Effector memory CD8-positive, alpha-beta T cell (primary cell): ENCODE measurements around the gene CCDC102B.
"Not testable (repeated sequence)": the region's sequence is repeated elsewhere in the genome, so short reads cannot be mapped to it uniquely, and the experiment has no call there.

ENCODE experiments used
- ATAC-seq: fragments of 150-1000 bp; cut with Tn5 transposase; replicated peaks from 2 replicates; pipeline ENCODE4 v1.10.0; 2021; ENCODE audit warnings: mild to moderate bottlenecking, moderate library complexity
- DNase-seq, 3 experiments: peaks; one replicate each; pipeline ENCODE4 v3.0.0; 2021
- H3K27ac Mint-ChIP-seq, 2 donors: one replicate each; pipeline ENCODE4 v1.8.0; 2022; ENCODE audit warnings: mild to moderate bottlenecking in 2 of 2, mixed read lengths in 2 of 2, moderate library complexity in 2 of 2
- H3K27me3 Mint-ChIP-seq, 2 donors: one replicate each; pipeline ENCODE4 v1.8.0; 2022; ENCODE audit warnings: mixed read lengths in 2 of 2
- H3K36me3 Mint-ChIP-seq: one replicate; pipeline ENCODE4 v1.8.0; 2022; ENCODE audit warnings: mild to moderate bottlenecking, moderate library complexity, mixed read lengths; ENCODE audit not compliant: insufficient read depth
- H3K4me1 Mint-ChIP-seq, 2 donors: one replicate each; pipeline ENCODE4 v1.8.0; 2022; ENCODE audit warnings: low read depth in 2 of 2, mixed read lengths in 2 of 2
- H3K4me3 Mint-ChIP-seq, 2 donors: one replicate each; pipeline ENCODE4 v1.8.0; 2022; ENCODE audit warnings: mild to moderate bottlenecking in 2 of 2, mixed read lengths in 2 of 2, moderate library complexity in 2 of 2
- H3K9me3 Mint-ChIP-seq, 2 donors: one replicate each; pipeline ENCODE4 v1.8.0; 2022; ENCODE audit warnings: mixed read lengths in 2 of 2
- total RNA-seq, 9 experiments: gene quantifications; one replicate each; lab custom pipeline; 2026; lab: John Stamatoyannopoulos, UW

The CCDC102B gene
- 0.79 to 5.3 (median 2.0) reads per million in 9 experiments for total RNA-seq

GRCh38 chr18:68797871-68798270 lies at the start of gene CCDC102B:
TSS of gene CCDC102B (plus strand) at chr18:68798080. CDS start at chr18:68836764, 38,684 bp downstream.
- no peaks in the 10 kb centered on the region for H3K4me1 Mint-ChIP-seq
- H3K36me3 Mint-ChIP-seq: no peaks in the 10 kb centered on the region
- DNase-seq (no peak), ATAC-seq (no peak)
- H3K27me3 Mint-ChIP-seq: no peaks in the 10 kb centered on the region
- no peaks in the 10 kb centered on the region for H3K9me3 Mint-ChIP-seq
- no peak within 1 kb of the TSS for H3K4me3 Mint-ChIP-seq
- H3K27ac Mint-ChIP-seq: no peak within 1 kb of the TSS

DNA sequence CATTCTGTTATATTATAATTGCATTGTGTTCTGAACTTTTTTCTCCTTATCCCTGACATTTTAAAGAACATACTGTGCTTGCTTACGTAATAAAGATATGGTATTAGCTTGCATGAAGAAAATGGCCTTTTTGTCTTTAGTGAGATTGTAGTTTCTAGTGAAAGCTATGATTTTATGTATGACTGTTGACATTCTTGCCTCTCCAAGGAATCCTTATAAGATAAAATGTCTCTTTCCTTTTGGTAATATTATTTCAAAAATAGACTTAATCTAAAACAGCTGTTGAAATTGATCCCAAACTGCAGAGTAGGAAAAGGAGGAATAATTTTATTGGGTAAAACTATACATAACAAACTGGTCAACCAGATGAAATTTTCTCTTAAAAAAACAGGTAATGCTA lies 40.8 kb upstream of the CCDC102B start:
- no peak overlapping the region for H3K27ac Mint-ChIP-seq
- DNase-seq: no peak

DNA sequence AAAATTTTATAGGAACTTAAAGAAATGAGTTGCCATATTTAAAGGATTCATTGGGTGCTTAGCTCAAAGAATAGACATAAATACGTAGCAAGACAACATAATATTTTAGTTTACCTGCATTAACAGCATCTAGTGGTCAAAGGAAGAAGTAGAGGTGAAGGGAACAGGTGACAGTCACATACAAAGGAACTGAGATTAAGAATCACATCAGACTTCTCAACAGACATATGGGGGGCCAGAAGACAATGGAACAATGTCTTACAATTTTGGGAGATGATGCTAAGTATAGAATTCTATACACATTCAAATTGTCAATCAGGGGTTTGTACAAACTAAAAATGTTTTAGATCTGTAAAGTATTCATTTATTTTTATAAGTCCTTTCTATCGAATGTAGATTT lies 38.6 kb upstream of the CCDC102B start:
- H3K36me3 Mint-ChIP-seq: no peaks in the 10 kb centered on the region
- H3K9me3 Mint-ChIP-seq: peaks cover 0 to 2% of the 10 kb centered on the region in 2 donors
- H3K4me3 Mint-ChIP-seq: no peak overlapping the region
- ATAC-seq (no peak), DNase-seq (no peak)
- no peaks in the 10 kb centered on the region for H3K4me1 Mint-ChIP-seq
- H3K27me3 Mint-ChIP-seq: no peaks in the 10 kb centered on the region
- no peak overlapping the region for H3K27ac Mint-ChIP-seq

More for the DNA sequence above, 40.8 kb upstream of the CCDC102B start:
- Mint-ChIP-seq H3K27me3 (no peaks in the 10 kb centered on the region), H3K9me3 (peaks cover 0 to 2% of the 10 kb centered on the region in 2 donors), H3K4me3 (no peak overlapping the region), H3K36me3 (no peaks in the 10 kb centered on the region), H3K4me1 (no peaks in the 10 kb centered on the region)
- ATAC-seq: no peak

DNA sequence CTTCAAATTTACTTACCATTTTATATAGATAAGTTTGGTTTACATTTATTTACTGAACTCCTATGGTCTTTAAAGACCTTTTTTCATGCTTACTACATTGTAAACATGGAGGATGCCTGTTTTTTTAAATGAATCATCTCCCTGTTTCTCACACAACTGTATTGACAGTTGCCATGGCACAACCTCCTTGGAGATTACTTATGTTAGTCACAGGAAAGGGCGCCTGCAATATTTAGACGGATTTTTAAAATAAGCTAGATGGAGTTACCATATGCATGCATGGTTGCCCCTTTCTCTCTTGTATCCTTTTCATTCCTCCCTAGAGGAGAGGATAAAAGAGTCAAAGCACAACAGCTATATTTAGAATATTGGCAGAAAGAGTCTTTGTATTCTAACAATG lies 34.8 kb upstream of the CCDC102B start:
- no peak for DNase-seq
- H3K27ac Mint-ChIP-seq: no peak overlapping the region
- ATAC-seq: no peak
- H3K9me3 Mint-ChIP-seq: peaks cover 0 to 2% of the 10 kb centered on the region in 2 donors
- H3K4me1 Mint-ChIP-seq: no peaks in the 10 kb centered on the region
- no peak overlapping the region for H3K4me3 Mint-ChIP-seq
- no peaks in the 10 kb centered on the region for H3K36me3 Mint-ChIP-seq
- no peaks in the 10 kb centered on the region for H3K27me3 Mint-ChIP-seq

DNA sequence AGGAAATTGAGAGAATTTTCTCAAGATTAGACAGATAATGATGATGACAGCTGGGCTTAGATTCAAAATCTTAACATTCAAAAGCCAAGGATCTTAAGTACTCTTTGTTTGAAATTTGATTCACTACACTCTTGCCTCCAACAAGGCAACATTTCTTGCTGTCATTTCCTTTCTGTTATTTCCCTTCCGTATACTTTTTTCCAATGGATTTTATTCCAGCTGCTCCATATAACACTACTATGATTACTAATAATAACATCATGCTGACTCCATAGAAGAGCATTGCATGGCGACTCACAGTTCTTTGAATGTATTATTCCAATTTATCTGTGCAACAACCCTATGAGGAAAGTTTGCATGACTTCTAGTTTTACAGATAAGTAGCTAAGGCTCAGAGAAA lies 33.9 kb upstream of the CCDC102B start:
- ATAC-seq: no peak
- H3K4me1 Mint-ChIP-seq: no peaks in the 10 kb centered on the region
- no peak for DNase-seq
- no peaks in the 10 kb centered on the region for H3K27me3 Mint-ChIP-seq
- H3K36me3 Mint-ChIP-seq: no peaks in the 10 kb centered on the region
- no peak overlapping the region for H3K4me3 Mint-ChIP-seq
- no peak overlapping the region for H3K27ac Mint-ChIP-seq
- peaks cover 0 to 2% of the 10 kb centered on the region in 2 donors for H3K9me3 Mint-ChIP-seq

DNA sequence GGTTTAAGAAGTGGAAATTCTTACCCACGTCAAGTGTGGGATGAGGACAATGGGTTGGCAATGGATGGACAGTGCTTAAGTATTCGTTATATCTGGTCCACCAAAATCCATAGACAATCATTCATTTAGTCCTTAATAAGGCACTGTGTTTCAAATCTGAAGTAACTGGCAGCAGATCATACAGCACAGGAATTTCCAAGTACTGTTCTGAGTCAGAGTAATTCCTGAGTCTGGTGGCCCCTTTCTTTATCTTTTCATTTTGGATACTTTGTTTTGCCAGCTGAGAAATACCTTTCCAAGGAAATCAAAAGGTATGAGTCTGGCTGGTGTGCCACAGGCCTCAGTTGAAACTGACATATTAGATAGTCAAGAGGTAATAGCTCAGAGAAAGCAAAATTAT lies 31.4 kb upstream of the CCDC102B start:
- no peak overlapping the region for H3K27ac Mint-ChIP-seq
- no peak for DNase-seq
- no peaks in the 10 kb centered on the region for H3K4me1 Mint-ChIP-seq
- no peaks in the 10 kb centered on the region for H3K36me3 Mint-ChIP-seq
- H3K9me3 Mint-ChIP-seq: no peaks in the 10 kb centered on the region
- no peak for ATAC-seq
- H3K4me3 Mint-ChIP-seq: no peak overlapping the region
- H3K27me3 Mint-ChIP-seq: no peaks in the 10 kb centered on the region

- Mint-ChIP-seq H3K36me3 (no peaks in the 10 kb centered on the region), H3K4me1 (no peaks in the 10 kb centered on the region), H3K27me3 (no peaks in the 10 kb centered on the region), H3K9me3 (no peaks in the 10 kb centered on the region), H3K27ac (no peak overlapping the region), H3K4me3 (no peak overlapping the region)
- ATAC-seq (no peak), DNase-seq (no peak)
These were observed 28.4 kb upstream of the CCDC102B start for GRCh38 chr18:68769461-68769860.

- DNase-seq (no peak), ATAC-seq (no peak)
- Mint-ChIP-seq H3K4me1 (no peaks in the 10 kb centered on the region), H3K9me3 (no peaks in the 10 kb centered on the region), H3K4me3 (no peak overlapping the region), H3K36me3 (no peaks in the 10 kb centered on the region), H3K27me3 (no peaks in the 10 kb centered on the region), H3K27ac (no peak overlapping the region)
These were observed 25.6 kb upstream of the CCDC102B start for GRCh38 chr18:68772268-68772667.

DNA sequence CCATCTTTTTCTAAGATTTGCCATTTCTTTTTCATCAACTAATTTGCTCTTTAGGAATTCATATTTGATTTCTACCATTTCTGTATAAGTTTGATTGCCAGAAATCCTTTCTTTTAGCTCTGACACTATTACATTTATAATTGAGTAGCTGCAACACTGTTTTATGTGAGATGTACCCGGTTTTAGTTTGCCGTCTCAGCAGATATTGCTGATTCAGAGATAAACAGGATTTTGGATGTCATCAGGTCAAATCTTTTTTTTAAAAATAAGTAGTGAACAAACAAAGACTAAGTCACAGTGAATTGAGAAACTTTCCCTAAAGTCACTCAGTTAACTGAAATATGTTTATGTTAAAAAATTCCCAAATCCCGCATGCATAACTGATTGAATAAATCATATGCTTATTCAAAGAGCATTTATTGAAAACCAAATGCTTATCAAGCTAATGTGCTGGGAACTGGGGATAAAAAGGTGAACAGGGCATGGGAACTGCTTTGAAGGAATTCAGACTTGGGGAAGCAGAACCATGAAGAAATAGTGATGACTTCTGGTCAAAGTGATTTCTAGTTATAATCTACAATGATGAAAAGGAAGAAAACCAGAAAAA lies 19.5 kb upstream of the CCDC102B start:
- no peak overlapping the region for H3K4me3 Mint-ChIP-seq
- no peaks in the 10 kb centered on the region for H3K9me3 Mint-ChIP-seq
- no peak for ATAC-seq
- no peaks in the 10 kb centered on the region for H3K4me1 Mint-ChIP-seq
- H3K36me3 Mint-ChIP-seq: no peaks in the 10 kb centered on the region
- no peak overlapping the region for H3K27ac Mint-ChIP-seq
- DNase-seq: no peak
- H3K27me3 Mint-ChIP-seq: no peaks in the 10 kb centered on the region

- ATAC-seq: no peak
- no peak for DNase-seq
These were observed 18.7 kb upstream of the CCDC102B start for GRCh38 chr18:68779169-68779568.

DNA sequence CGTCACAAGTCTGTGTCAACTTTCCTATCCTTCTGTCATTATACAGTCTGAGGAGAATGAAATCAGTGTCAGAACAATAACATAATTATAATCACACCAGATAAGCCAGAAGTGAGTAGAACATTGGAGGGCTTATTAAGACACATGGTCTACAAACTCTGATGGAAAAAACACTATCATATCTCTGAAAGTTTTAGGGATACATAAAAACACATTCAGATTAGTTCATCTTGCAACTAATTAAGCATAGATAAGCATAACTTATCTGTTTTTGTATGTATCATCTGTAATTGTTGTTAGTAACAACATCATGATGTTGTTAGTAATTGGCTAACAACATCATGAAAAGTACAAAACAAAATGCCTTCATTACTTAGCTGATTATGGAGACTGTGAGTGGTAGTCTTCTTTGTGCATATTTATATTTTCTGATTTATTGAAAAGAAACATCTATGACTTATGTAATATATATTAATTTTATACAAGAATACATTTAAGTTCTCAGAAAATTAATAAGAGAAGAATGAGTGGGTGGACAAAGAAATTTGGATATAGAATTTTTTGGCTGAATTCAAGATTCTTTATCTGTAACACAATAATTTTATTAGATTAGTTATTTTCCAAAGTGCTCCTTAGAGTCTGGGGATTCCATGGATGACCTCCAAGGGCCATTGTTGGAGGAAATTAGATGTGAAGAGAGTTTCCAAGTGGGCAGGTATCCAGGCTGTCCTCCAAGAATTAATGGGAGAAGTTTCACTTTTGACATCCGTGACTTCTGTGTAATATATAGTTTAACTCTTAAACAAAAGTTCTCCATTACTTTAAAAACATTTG lies 16.9 kb upstream of the CCDC102B start:
- DNase-seq: no peak

More at GRCh38 chr18:68779169-68779568, 18.7 kb upstream of the CCDC102B start:
- H3K27ac Mint-ChIP-seq: no peak overlapping the region
- no peaks in the 10 kb centered on the region for H3K27me3 Mint-ChIP-seq
- no peaks in the 10 kb centered on the region for H3K36me3 Mint-ChIP-seq
- H3K4me3 Mint-ChIP-seq: no peak overlapping the region
- H3K9me3 Mint-ChIP-seq: no peaks in the 10 kb centered on the region
- no peaks in the 10 kb centered on the region for H3K4me1 Mint-ChIP-seq

GRCh38 chr18:68783506-68783905 lies 14.4 kb upstream of the CCDC102B start:
- Mint-ChIP-seq H3K36me3 (no peaks in the 10 kb centered on the region), H3K27me3 (no peaks in the 10 kb centered on the region), H3K4me1 (no peaks in the 10 kb centered on the region), H3K4me3 (no peak overlapping the region), H3K27ac (no peak overlapping the region), H3K9me3 (no peaks in the 10 kb centered on the region)
- ATAC-seq (no peak), DNase-seq (no peak)

More for the DNA sequence above, 16.9 kb upstream of the CCDC102B start:
- Mint-ChIP-seq H3K9me3 (no peaks in the 10 kb centered on the region), H3K4me3 (no peak overlapping the region), H3K36me3 (no peaks in the 10 kb centered on the region), H3K4me1 (no peaks in the 10 kb centered on the region), H3K27me3 (no peaks in the 10 kb centered on the region), H3K27ac (no peak overlapping the region)
- no peak for ATAC-seq

DNA sequence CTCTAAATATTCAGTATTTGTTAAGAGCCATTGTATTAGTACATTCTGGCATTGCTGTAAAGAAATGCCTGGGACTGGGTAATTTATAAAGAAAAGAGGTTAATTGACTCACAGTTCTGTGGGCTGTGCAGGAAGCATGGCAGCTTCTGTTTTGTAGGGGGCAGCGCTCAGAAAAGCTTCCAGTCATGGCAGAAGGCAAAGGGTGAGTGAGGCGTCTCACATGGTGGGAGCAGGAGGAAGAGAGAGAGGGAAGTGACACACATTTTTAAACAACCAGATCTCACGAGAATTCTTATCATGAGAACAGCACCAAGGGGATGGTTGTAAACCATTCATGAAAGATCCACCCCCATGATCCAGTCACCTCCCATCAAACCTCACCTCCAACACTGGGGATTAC lies 13.8 kb upstream of the CCDC102B start:
- Mint-ChIP-seq H3K4me3 (no peak overlapping the region), H3K36me3 (no peaks in the 10 kb centered on the region), H3K27me3 (no peaks in the 10 kb centered on the region), H3K4me1 (no peaks in the 10 kb centered on the region), H3K27ac (no peak overlapping the region), H3K9me3 (no peaks in the 10 kb centered on the region)
- ATAC-seq: no peak
- DNase-seq: no peak

GRCh38 chr18:68790290-68790689 lies 7.6 kb upstream of the CCDC102B start:
- H3K27ac Mint-ChIP-seq, H3K4me1 Mint-ChIP-seq, H3K36me3 Mint-ChIP-seq, ATAC-seq, H3K9me3 Mint-ChIP-seq, DNase-seq, H3K4me3 Mint-ChIP-seq, H3K27me3 Mint-ChIP-seq: not testable (repeated sequence)
